SK-N-SH (cell line): ENCODE results near the gene SACS. TPM values are rescaled to one million over a fixed set of nuclear protein-coding genes. Genes with fewer than 3 reads are reported as not detected.

Experiments
- CTCF ChIA-PET: fragments of 300-600, 350-600 bp; formaldehyde crosslinking; extraction: SDS; loops from one replicate; lab custom pipeline; 2021; lab: Yijun Ruan, JAX
- POLR2A ChIA-PET: fragments of 350-600 bp; sonication (Branson Sonifier 250); formaldehyde crosslinking; extraction: SDS; loops from one replicate; lab custom pipeline; 2020; ENCODE audit warnings: antibody characterized with exemption, inconsistent platforms; lab: Yijun Ruan, JAX
- DNase-seq: peaks from one replicate; pipeline ENCODE4 v3.0.0; 2012
- H2AFZ ChIP-seq: fragments of 200-600 bp; sonication (generic); 2 replicates; pipeline ENCODE4 v1.8.1; 2016; ENCODE audit warnings: antibody characterized with exemption, mild to moderate bottlenecking, low read depth
- H3F3A ChIP-seq: fragments of 200-600 bp; sonication (generic); replicated peaks from 2 replicates; pipeline ENCODE3; 2016; ENCODE audit warnings: antibody characterized with exemption, mild to moderate bottlenecking; ENCODE audit not compliant: insufficient read depth
- H3K27ac ChIP-seq, 2 experiments: fragments of 200-500 bp in 1 of 2; fragments of 200-600 bp in 1 of 2; sonication (Bioruptor generic) in 1 of 2; sonication (generic), shearing (Covaris generic) in 1 of 2; 2 replicates each; pipeline versions ENCODE4 v1.5.1 to v1.6.1; 2014 to 2016; ENCODE audit warnings: low read depth in 2 of 2, inconsistent platforms in 1 of 2, low read length in 1 of 2, mild to moderate bottlenecking in 1 of 2, mixed read lengths in 1 of 2
- H3K27me3 ChIP-seq: fragments of 200-600 bp; sonication (generic), shearing (Covaris generic); 2 replicates; pipeline ENCODE4 v1.6.1; 2016; ENCODE audit warnings: mixed run types; ENCODE audit not compliant: insufficient read depth
- H3K36me3 ChIP-seq, 2 experiments: fragments of 200-500 bp in 1 of 2; fragments of 200-600 bp in 1 of 2; sonication (Bioruptor generic) in 1 of 2; sonication (generic) in 1 of 2; replicated peaks in 1 of 2; 2 replicates each; pipeline versions ENCODE3 to v1.5.1; 2014 to 2016; ENCODE audit warnings: low read length in 1 of 2, mild to moderate bottlenecking in 1 of 2; ENCODE audit not compliant: insufficient read depth in 2 of 2, control insufficient read depth in 1 of 2
- H3K4me1 ChIP-seq, 2 experiments: fragments of 200-500 bp in 1 of 2; fragments of 200-600 bp in 1 of 2; sonication (Bioruptor generic) in 1 of 2; sonication (generic), shearing (Covaris generic) in 1 of 2; 2 replicates each; pipeline versions ENCODE4 v1.5.1 to v1.6.1; 2014 to 2016; ENCODE audit warnings: low read depth in 1 of 2, low read length in 1 of 2, mixed run types in 1 of 2; ENCODE audit not compliant: insufficient read depth in 2 of 2, control insufficient read depth in 1 of 2
- H3K4me2 ChIP-seq: fragments of 200-600 bp; sonication (generic), shearing (Covaris generic); 2 replicates; pipeline ENCODE4 v1.6.1; 2017; ENCODE audit warnings: mixed run types
- H3K4me3 ChIP-seq, 2 experiments: fragments of 200-500 bp in 1 of 2; fragments of 200-600 bp in 1 of 2; sonication (Bioruptor generic) in 1 of 2; sonication (generic), shearing (Covaris generic) in 1 of 2; 2 replicates each; pipeline versions ENCODE4 v1.5.1 to v1.8.1; 2014 to 2016; ENCODE audit warnings: low read depth in 2 of 2, inconsistent platforms in 1 of 2, low read length in 1 of 2, mild to moderate bottlenecking in 1 of 2, mixed read lengths in 1 of 2, moderate library complexity in 1 of 2
- H3K79me2 ChIP-seq: fragments of 200-600 bp; sonication (generic); 2 replicates; pipeline ENCODE4 v1.8.1; 2017; ENCODE audit warnings: mild to moderate bottlenecking; ENCODE audit not compliant: insufficient read depth
- H3K9ac ChIP-seq: fragments of 200-600 bp; sonication (generic); 2 replicates; pipeline ENCODE4 v1.6.1; 2017; ENCODE audit warnings: mixed run types
- H3K9me2 ChIP-seq: fragments of 200-600 bp; sonication (generic); 2 replicates; pipeline ENCODE4 v1.6.1; 2017; ENCODE audit warnings: mixed run types
- H3K9me3 ChIP-seq: fragments of 200-600 bp; sonication (generic); 2 replicates; pipeline ENCODE4 v1.6.1; 2017; ENCODE audit warnings: mixed run types, mild to moderate bottlenecking, moderate library complexity
- H4K20me1 ChIP-seq: fragments of 200-600 bp; sonication (generic); 2 replicates; pipeline ENCODE4 v1.6.1; 2017; ENCODE audit warnings: mild to moderate bottlenecking, mixed run types; ENCODE audit not compliant: insufficient read depth
- EP300 ChIP-seq, 2 experiments: IDR thresholded peaks; 2 replicates each; pipeline versions ENCODE4 v1.4.0 to v1.6.1; 2012; ENCODE audit warnings: borderline replicate concordance in 1 of 2, low read depth in 1 of 2, low read length in 1 of 2
- EZH2phosphoT487 ChIP-seq: fragments of 200-600 bp; sonication (generic); IDR thresholded peaks from 2 replicates; pipeline ENCODE4 v1.6.1; 2017; ENCODE audit warnings: low read depth, mixed run types, mild to moderate bottlenecking, antibody characterized with exemption, moderate library complexity, borderline replicate concordance
- FOSL2 ChIP-seq: IDR thresholded peaks from 2 replicates; pipeline ENCODE4 v1.4.0; 2012; ENCODE audit warnings: low read depth, mild to moderate bottlenecking, moderate library complexity, borderline replicate concordance
- FOXM1 ChIP-seq: IDR thresholded peaks from 2 replicates; pipeline ENCODE4 v1.4.0; 2012; ENCODE audit warnings: low read depth, mild to moderate bottlenecking
- GATA2 ChIP-seq: sonication (generic); formaldehyde crosslinking; IDR thresholded peaks from 2 replicates; pipeline ENCODE4 v1.5.0; 2020; ENCODE audit warnings: mild to moderate bottlenecking, missing genetic modification reagents
- JUND ChIP-seq: IDR thresholded peaks from 2 replicates; pipeline ENCODE4 v1.4.0; 2012
- MXI1 ChIP-seq: IDR thresholded peaks from 2 replicates; pipeline ENCODE4 v1.6.1; 2012; ENCODE audit warnings: mild to moderate bottlenecking, low read depth, low read length, improper control_type of control experiment
- NRF1 ChIP-seq: IDR thresholded peaks from 2 replicates; pipeline ENCODE4 v1.6.1; 2012; ENCODE audit warnings: low read depth, mild to moderate bottlenecking, low read length
- POLR2AphosphoS5 ChIP-seq: IDR thresholded peaks from 2 replicates; pipeline ENCODE4 v1.6.1; 2012; ENCODE audit warnings: low read depth, low read length
- RAD21 ChIP-seq: IDR thresholded peaks from 2 replicates; pipeline ENCODE4 v1.6.1; 2012; ENCODE audit warnings: mild to moderate bottlenecking, low read length
- SMC3 ChIP-seq: IDR thresholded peaks from 2 replicates; pipeline ENCODE4 v1.6.1; 2012; ENCODE audit warnings: low read depth, low read length, improper control_type of control experiment
- TAF1 ChIP-seq: IDR thresholded peaks from 2 replicates; pipeline ENCODE4 v1.6.1; 2012; ENCODE audit warnings: low read depth, mild to moderate bottlenecking, low read length, moderate library complexity, borderline replicate concordance
- TCF12 ChIP-seq: IDR thresholded peaks from 2 replicates; pipeline ENCODE4 v1.4.0; 2012
- WGBS: methylation state at CpG from one replicate; pipeline ENCODE4 v1.1.6; 2017; ENCODE audit warnings: low lambda C conversion rate; 5-methylcytosine and 5-hydroxymethylcytosine counted together
- polyA plus RNA-seq, 3 experiments: library from polyadenylated mRNA; depleted of rRNA; stranded (reverse); fragments of >200 nt; gene quantifications; 2 replicates each; pipeline ENCODE4 v1.2.3, GENCODE V29; 2012
- TF ChIP-seq, protein P1 (sequence below): IDR thresholded peaks from 2 replicates; pipeline ENCODE4 v1.4.0; 2012; ENCODE audit warnings: low read depth, borderline replicate concordance
- TF ChIP-seq, protein P2 (sequence below): fragments of 150-350 bp; IDR thresholded peaks from 2 replicates; pipeline ENCODE4 v1.6.1; 2016; ENCODE audit warnings: mild to moderate bottlenecking, low read depth, low read length
- TF ChIP-seq, protein P3 (sequence below): fragments of 200-600 bp; sonication (generic); IDR thresholded peaks from 2 replicates; pipeline ENCODE4 v1.6.1; 2017; ENCODE audit warnings: antibody characterized with exemption, mild to moderate bottlenecking, moderate library complexity

Gene SACS
- polyA plus RNA-seq, 1 of the 3 experiments (the other 2 are of a cell fraction) = 5.9 TPM

DNA sequence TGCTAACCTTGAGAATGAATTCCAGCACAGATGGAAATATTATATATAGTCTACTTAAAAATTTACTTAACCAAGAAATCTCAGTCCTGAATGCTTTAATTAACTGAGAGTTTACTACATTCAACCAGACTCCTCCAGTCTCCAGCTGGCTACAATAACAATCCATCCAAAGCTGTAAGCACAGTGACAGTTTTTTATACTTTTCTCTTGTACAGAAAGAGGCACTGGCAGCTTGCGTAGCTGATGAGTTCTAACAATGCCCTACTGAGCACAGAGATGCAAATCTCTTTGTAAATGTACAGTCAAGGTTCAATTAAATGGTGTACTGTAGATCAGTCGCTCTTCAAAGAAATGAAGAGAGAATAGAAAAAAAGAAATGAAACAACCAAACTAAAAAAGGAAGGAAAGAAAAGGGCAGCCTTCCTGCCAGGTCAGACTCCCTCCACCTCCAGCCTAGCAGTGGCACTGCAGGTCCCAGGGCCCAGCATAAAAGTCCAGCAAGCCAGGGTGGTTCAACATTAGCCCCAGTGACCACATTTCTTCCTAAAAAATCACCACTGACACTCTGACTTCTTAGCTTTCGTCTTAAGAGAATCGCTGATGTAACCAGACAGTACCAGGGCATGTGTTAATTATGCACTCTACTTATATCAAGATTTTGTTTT is 88.4 kb downstream of the SACS start:
- H2AFZ ChIP-seq = no peak overlapping the region
- 93% methylated on average over 4 of the region's 4 CpGs for WGBS
- POLR2A ChIA-PET = no interaction called here
- peak overlapping the region in 1 of 2 experiments; percentile 9; a peak in 1 of 4 replicates for H3K27ac ChIP-seq
- H3K9ac ChIP-seq = no peak overlapping the region
- H3K9me2 ChIP-seq = no peaks in the 10 kb centered on the region
- H3K9me3 ChIP-seq = 0 out of 2 replicates have a peak, but pooled peaks cover 3% of the 10 kb centered on the region
- CTCF ChIA-PET = interaction anchor here (0.9 kb wide), 1 partner anchor 31 kb away, joined by 4 read pairs; no protein-coding TSS in a partner anchor
- no peaks in the 10 kb centered on the region for H3K27me3 ChIP-seq
- DNase-seq = no peak
- H3K79me2 ChIP-seq = peaks cover 97% of the 10 kb centered on the region
- no peak for TF ChIP-seq TAF1
- no peak for TF ChIP-seq FOSL2
- no peak for TF ChIP-seq FOXM1
- TF ChIP-seq SMC3 = no peak
- no peak for TF ChIP-seq RAD21
- TF ChIP-seq, protein P1, sequence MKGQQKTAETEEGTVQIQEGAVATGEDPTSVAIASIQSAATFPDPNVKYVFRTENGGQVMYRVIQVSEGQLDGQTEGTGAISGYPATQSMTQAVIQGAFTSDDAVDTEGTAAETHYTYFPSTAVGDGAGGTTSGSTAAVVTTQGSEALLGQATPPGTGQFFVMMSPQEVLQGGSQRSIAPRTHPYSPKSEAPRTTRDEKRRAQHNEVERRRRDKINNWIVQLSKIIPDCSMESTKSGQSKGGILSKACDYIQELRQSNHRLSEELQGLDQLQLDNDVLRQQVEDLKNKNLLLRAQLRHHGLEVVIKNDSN = no peak
- no peak for TF ChIP-seq MXI1
- TF ChIP-seq JUND = no peak
- no peak for TF ChIP-seq EP300 (IDR thresholded peaks at IDR 0.05; ENCODE audit: borderline replicate concordance in 1 of 2, low read depth in 1 of 2, low read length in 1 of 2)
- TF ChIP-seq, protein P2, sequence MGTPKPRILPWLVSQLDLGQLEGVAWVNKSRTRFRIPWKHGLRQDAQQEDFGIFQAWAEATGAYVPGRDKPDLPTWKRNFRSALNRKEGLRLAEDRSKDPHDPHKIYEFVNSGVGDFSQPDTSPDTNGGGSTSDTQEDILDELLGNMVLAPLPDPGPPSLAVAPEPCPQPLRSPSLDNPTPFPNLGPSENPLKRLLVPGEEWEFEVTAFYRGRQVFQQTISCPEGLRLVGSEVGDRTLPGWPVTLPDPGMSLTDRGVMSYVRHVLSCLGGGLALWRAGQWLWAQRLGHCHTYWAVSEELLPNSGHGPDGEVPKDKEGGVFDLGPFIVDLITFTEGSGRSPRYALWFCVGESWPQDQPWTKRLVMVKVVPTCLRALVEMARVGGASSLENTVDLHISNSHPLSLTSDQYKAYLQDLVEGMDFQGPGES = no peak
- TF ChIP-seq TCF12 = no peak
- TF ChIP-seq GATA2 (CRISPR knock-in tag) = no peak
- TF ChIP-seq, protein P3, sequence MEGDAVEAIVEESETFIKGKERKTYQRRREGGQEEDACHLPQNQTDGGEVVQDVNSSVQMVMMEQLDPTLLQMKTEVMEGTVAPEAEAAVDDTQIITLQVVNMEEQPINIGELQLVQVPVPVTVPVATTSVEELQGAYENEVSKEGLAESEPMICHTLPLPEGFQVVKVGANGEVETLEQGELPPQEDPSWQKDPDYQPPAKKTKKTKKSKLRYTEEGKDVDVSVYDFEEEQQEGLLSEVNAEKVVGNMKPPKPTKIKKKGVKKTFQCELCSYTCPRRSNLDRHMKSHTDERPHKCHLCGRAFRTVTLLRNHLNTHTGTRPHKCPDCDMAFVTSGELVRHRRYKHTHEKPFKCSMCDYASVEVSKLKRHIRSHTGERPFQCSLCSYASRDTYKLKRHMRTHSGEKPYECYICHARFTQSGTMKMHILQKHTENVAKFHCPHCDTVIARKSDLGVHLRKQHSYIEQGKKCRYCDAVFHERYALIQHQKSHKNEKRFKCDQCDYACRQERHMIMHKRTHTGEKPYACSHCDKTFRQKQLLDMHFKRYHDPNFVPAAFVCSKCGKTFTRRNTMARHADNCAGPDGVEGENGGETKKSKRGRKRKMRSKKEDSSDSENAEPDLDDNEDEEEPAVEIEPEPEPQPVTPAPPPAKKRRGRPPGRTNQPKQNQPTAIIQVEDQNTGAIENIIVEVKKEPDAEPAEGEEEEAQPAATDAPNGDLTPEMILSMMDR = no peak
- no peak for TF ChIP-seq POLR2AphosphoS5
- no peak for TF ChIP-seq EZH2phosphoT487
- TF ChIP-seq NRF1 = no peak
- no peak overlapping the region for H3K4me3 ChIP-seq
- peaks cover 40% of the 10 kb centered on the region; the same call in 1 of the 2 replicates for H4K20me1 ChIP-seq
- peaks cover 0 to 2% of the 10 kb centered on the region in 2 experiments; a peak in 1 of 4 replicates for H3K4me1 ChIP-seq
- H3K36me3 ChIP-seq = peaks cover 60 to 94% of the 10 kb centered on the region in 2 experiments
- no peak overlapping the region for H3K4me2 ChIP-seq
- peaks cover 24% of the 10 kb centered on the region for H3F3A ChIP-seq
